Karpas-422 (cell line): ENCODE results near the gene ZNF513. TPM values are rescaled to one million over a fixed set of nuclear protein-coding genes. Genes with fewer than 3 reads are reported as not detected.

Experiments used
- DNase-seq: peaks from one replicate; pipeline ENCODE4 v3.0.0-alpha.2; 2015
- H2AFZ ChIP-seq: fragments of 200-600 bp; sonication (generic); 2 replicates; pipeline ENCODE4 v1.6.1; 2014; ENCODE audit warnings: antibody characterized with exemption, low read length, mixed read lengths
- H3K27ac ChIP-seq: fragments of 200-600 bp; sonication (generic); 2 replicates; pipeline ENCODE4 v1.5.1; 2014; ENCODE audit warnings: mild to moderate bottlenecking, low read length, moderate library complexity
- H3K27me3 ChIP-seq: fragments of 200-600 bp; sonication (generic); 2 replicates; pipeline ENCODE4 v1.6.1; 2014; ENCODE audit warnings: low read length, mixed read lengths
- H3K36me3 ChIP-seq: fragments of 200-600 bp; sonication (generic); 2 replicates; pipeline ENCODE4 v1.6.1; 2014; ENCODE audit warnings: low read length, mixed read lengths; ENCODE audit not compliant: insufficient read depth
- H3K4me1 ChIP-seq: fragments of 200-600 bp; sonication (generic); 2 replicates; pipeline ENCODE4 v1.6.1; 2014; ENCODE audit warnings: mild to moderate bottlenecking, low read length, mixed read lengths
- H3K4me2 ChIP-seq: fragments of 200-600 bp; sonication (generic); 2 replicates; pipeline ENCODE4 v1.6.1; 2014; ENCODE audit warnings: low read length, low read depth, mild to moderate bottlenecking; ENCODE audit not compliant: poor library complexity, severe bottlenecking
- H3K4me3 ChIP-seq: fragments of 200-600 bp; sonication (generic); 2 replicates; pipeline ENCODE4 v1.5.1; 2014; ENCODE audit warnings: mild to moderate bottlenecking, antibody characterized with exemption, low read length, mixed read lengths
- H3K79me2 ChIP-seq: fragments of 200-600 bp; sonication (generic); 2 replicates; pipeline ENCODE4 v1.6.1; 2014; ENCODE audit warnings: mild to moderate bottlenecking, low read length, mixed read lengths
- H3K9ac ChIP-seq: fragments of 200-600 bp; sonication (generic); 2 replicates; pipeline ENCODE4 v1.6.0; 2014; ENCODE audit warnings: low read length
- H3K9me2 ChIP-seq: fragments of 200-600 bp; sonication (generic), shearing (Covaris generic); replicated peaks from 2 replicates; pipeline ENCODE4 v1.6.0; 2014; ENCODE audit warnings: mild to moderate bottlenecking, low read length, moderate library complexity; ENCODE audit not compliant: insufficient read depth
- H3K9me3 ChIP-seq: fragments of 300-700, 200-600 bp; sonication (generic); 2 replicates; pipeline ENCODE4 v1.6.1; 2014; ENCODE audit warnings: low read length, mixed read lengths
- H4K20me1 ChIP-seq: fragments of 200-600 bp; sonication (generic); 2 replicates; pipeline ENCODE4 v1.6.1; 2014; ENCODE audit warnings: mild to moderate bottlenecking, antibody characterized with exemption, low read length, low read depth; ENCODE audit not compliant: insufficient read depth
- total RNA-seq: library from RNA; depleted of rRNA; stranded (reverse); fragments of >200 nt; shearing (Covaris generic); gene quantifications from 2 replicates; pipeline ENCODE4 v1.2.3, GENCODE V29; 2014; ENCODE audit warnings: low replicate concordance

Gene ZNF513
- total RNA-seq, 1 experiment from 2014 or later: 7.0 TPM

GRCh38 chr2:27378096-27378808 is 2.3 kb downstream of the ZNF513 start:
- H2AFZ ChIP-seq: no peak overlapping the region
- H3K27me3 ChIP-seq: no peaks in the 10 kb centered on the region
- no peak overlapping the region for H3K27ac ChIP-seq
- H3K9me2 ChIP-seq: no peaks in the 10 kb centered on the region
- H3K4me3 ChIP-seq: no peak overlapping the region
- no peak for DNase-seq
- no peak overlapping the region for H3K4me2 ChIP-seq
- peaks cover 24% of the 10 kb centered on the region for H3K36me3 ChIP-seq
- no peak overlapping the region for H3K9ac ChIP-seq
- no peaks in the 10 kb centered on the region for H3K9me3 ChIP-seq
- H3K4me1 ChIP-seq: peaks cover 20% of the 10 kb centered on the region
- no peaks in the 10 kb centered on the region for H4K20me1 ChIP-seq
- H3K79me2 ChIP-seq: peaks cover 4% of the 10 kb centered on the region; the same call in 1 of the 2 replicates

- no peaks in the 10 kb centered on the region for H3K27me3 ChIP-seq
- peaks cover 23% of the 10 kb centered on the region for H3K4me1 ChIP-seq
- H3K4me3 ChIP-seq: no peak overlapping the region
- H3K9me3 ChIP-seq: no peaks in the 10 kb centered on the region
- DNase-seq: no peak
- H4K20me1 ChIP-seq: no peaks in the 10 kb centered on the region
- H3K27ac ChIP-seq: no peak overlapping the region
- H3K36me3 ChIP-seq: peaks cover 28% of the 10 kb centered on the region
- no peak overlapping the region for H3K9ac ChIP-seq
- peaks cover 9% of the 10 kb centered on the region for H3K79me2 ChIP-seq
- no peak overlapping the region for H3K4me2 ChIP-seq
- no peaks in the 10 kb centered on the region for H3K9me2 ChIP-seq
- H2AFZ ChIP-seq: no peak overlapping the region
Measured at GRCh38 chr2:27377618-27378095, 2.9 kb downstream of the ZNF513 start.

GRCh38 chr2:27376866-27377617 is 3.5 kb downstream of the ZNF513 start:
- Histone ChIP-seq H3K9ac (no peak overlapping the region), H3K4me1 (peaks cover 29% of the 10 kb centered on the region), H3K27me3 (no peaks in the 10 kb centered on the region), H3K9me3 (no peaks in the 10 kb centered on the region), H3K79me2 (peaks cover 15% of the 10 kb centered on the region), H3K36me3 (peaks cover 26% of the 10 kb centered on the region), H4K20me1 (no peaks in the 10 kb centered on the region), H3K4me2 (no peak overlapping the region), H3K9me2 (no peaks in the 10 kb centered on the region), H3K4me3 (no peak overlapping the region), H3K27ac (no peak overlapping the region), H2AFZ (no peak overlapping the region)
- no peak for DNase-seq

GRCh38 chr2:27376151-27376865 is 4.2 kb downstream of the ZNF513 start:
- no peak overlapping the region for H2AFZ ChIP-seq
- no peak overlapping the region for H3K9ac ChIP-seq
- peaks cover 36% of the 10 kb centered on the region for H3K4me1 ChIP-seq
- H3K4me2 ChIP-seq: no peak overlapping the region
- DNase-seq: no peak
- peaks cover 26% of the 10 kb centered on the region for H3K36me3 ChIP-seq
- no peaks in the 10 kb centered on the region for H3K9me2 ChIP-seq
- no peaks in the 10 kb centered on the region for H3K27me3 ChIP-seq
- no peak overlapping the region for H3K27ac ChIP-seq
- H3K79me2 ChIP-seq: peaks cover 23% of the 10 kb centered on the region
- no peaks in the 10 kb centered on the region for H4K20me1 ChIP-seq
- no peaks in the 10 kb centered on the region for H3K9me3 ChIP-seq
- H3K4me3 ChIP-seq: no peak overlapping the region

- Histone ChIP-seq H3K9me3 (no peaks in the 10 kb centered on the region), H3K4me1 (peaks cover 32% of the 10 kb centered on the region), H2AFZ (no peak overlapping the region), H3K9me2 (no peaks in the 10 kb centered on the region), H3K4me3 (no peak overlapping the region), H3K79me2 (peaks cover 30% of the 10 kb centered on the region), H3K36me3 (peaks cover 26% of the 10 kb centered on the region), H3K9ac (no peak overlapping the region), H3K27me3 (no peaks in the 10 kb centered on the region), H4K20me1 (no peaks in the 10 kb centered on the region), H3K27ac (no peak overlapping the region), H3K4me2 (no peak overlapping the region)
- DNase-seq: no peak
Measured at GRCh38 chr2:27375513-27376099, 4.9 kb downstream of the ZNF513 start.

- Histone ChIP-seq H3K27me3 (no peaks in the 10 kb centered on the region), H3K9me3 (no peaks in the 10 kb centered on the region), H3K36me3 (peaks cover 28% of the 10 kb centered on the region), H3K27ac (no peak overlapping the region), H3K79me2 (peaks cover 46% of the 10 kb centered on the region), H3K4me3 (no peak overlapping the region), H3K9ac (no peak overlapping the region), H2AFZ (no peak overlapping the region), H3K9me2 (no peaks in the 10 kb centered on the region), H3K4me1 (peaks cover 27% of the 10 kb centered on the region), H3K4me2 (no peak overlapping the region), H4K20me1 (no peaks in the 10 kb centered on the region)
- DNase-seq: no peak
Measured at GRCh38 chr2:27373567-27373966, 7.0 kb downstream of the ZNF513 start.

GRCh38 chr2:27372937-27373336 is 7.6 kb downstream of the ZNF513 start:
- no peaks in the 10 kb centered on the region for H3K9me2 ChIP-seq
- H3K9ac ChIP-seq: no peak overlapping the region
- no peak overlapping the region for H3K4me2 ChIP-seq
- H3K4me1 ChIP-seq: peaks cover 32% of the 10 kb centered on the region
- DNase-seq: no peak
- H3K36me3 ChIP-seq: peaks cover 31% of the 10 kb centered on the region
- H3K27me3 ChIP-seq: no peaks in the 10 kb centered on the region
- no peak overlapping the region for H2AFZ ChIP-seq
- H4K20me1 ChIP-seq: no peaks in the 10 kb centered on the region
- no peaks in the 10 kb centered on the region for H3K9me3 ChIP-seq
- peaks cover 48% of the 10 kb centered on the region for H3K79me2 ChIP-seq
- no peak overlapping the region for H3K27ac ChIP-seq
- H3K4me3 ChIP-seq: no peak overlapping the region
